Measurements from ENCODE around the gene ZFYVE19. TPM values are rescaled to one million over a fixed set of nuclear protein-coding genes. Genes with fewer than 3 reads are reported as not detected.
A peak's percentile ranks its signal among the peaks of the same experiment; 100 is the strongest.

ZFYVE19 gene
- total and polyA plus RNA-seq, 2 of the 13 experiments (the other 11 are each of a cell fraction or from before 2014, with no cell fraction given): 23.3 to 44.0 TPM

GRCh38 chr15:40776537-40777141 is 30.2 kb upstream of the ZFYVE19 start (continued):
- TF ChIP-seq PAXIP1 (CRISPR knock-in tag; conservative IDR thresholded peaks at IDR 0.05) (no peak), ZNF101 (CRISPR knock-in tag; IDR thresholded peaks at IDR 0.05; ENCODE audit: borderline replicate concordance, low read depth) (no peak)

- no peaks in the 10 kb centered on the region; the same call in 1 of the 2 replicates for H4K20me1 ChIP-seq (ENCODE audit: insufficient read depth, low read length)
- intact Hi-C loops (cut with micrococcal nuclease; ENCODE audit: unreplicated experiment): loop anchor here (1.0 to 2.0 kb wide), 2 partner anchors 36 to 104 kb away; no protein-coding TSS in a partner anchor
- peaks cover 2% of the 10 kb centered on the region for H3K79me2 ChIP-seq (ENCODE audit: insufficient read depth, low read length)
- ChIA-PET CTCF (ENCODE audit: low intra/inter-chr PET ratio, low total read pairs) (interaction anchor here (0.7 to 2.7 kb wide), 4 partner anchors 18 to 214 kb away, joined by 3 to 28 read pairs (median 6); partner anchors contain the start of gene GCHFR), POLR2A (interaction anchor here (0.8 to 1.5 kb wide), 2 partner anchors 10 to 18 kb away, joined by 4 to 5 read pairs; no protein-coding TSS in a partner anchor)
- FAIRE-seq (peak; percentile 80), DNase-seq (ENCODE audit: low spot score) (peak; percentile 62), ATAC-seq (peak; percentile 99)
- H3K27me3 ChIP-seq (ENCODE audit: control insufficient read depth in 1 of 2, insufficient read depth in 2 of 2, low read length in 2 of 2): no peaks in the 10 kb centered on the region
- H2AFZ ChIP-seq (ENCODE audit: low read length): no peak overlapping the region
- H3K36me3 ChIP-seq (replicated peaks in 1 of 2; ENCODE audit: control insufficient read depth in 1 of 2, insufficient read depth in 2 of 2, low read length in 2 of 2): peaks cover 8 to 24% of the 10 kb centered on the region in 2 experiments; a peak in 4 of 5 replicates
- no peak overlapping the region for H3K9ac ChIP-seq (ENCODE audit: insufficient read depth, low read depth, low read length)
- no peak overlapping the region for H3K27ac ChIP-seq (ENCODE audit: extremely low read length, insufficient read depth, low read length)
- no TSS peak for BruUV-seq (replicated peaks)
- H3K4me2 ChIP-seq (ENCODE audit: low read depth, low read length): no peak overlapping the region
- in situ Hi-C loops (cut with HindIII; ENCODE audit: extremely low pct_ligation_motif_present, low pct_unique_long_range_greater_than_20kb): no loop called here
- no peaks in the 10 kb centered on the region for H3K9me3 ChIP-seq (ENCODE audit: low read length)
- no peak overlapping the region for H3K4me3 ChIP-seq (replicated peaks in 1 of 3; ENCODE audit: insufficient read depth in 1 of 3, low read depth in 2 of 3, low read length in 3 of 3)
- 19% methylated on average over 6 of the region's 8 CpGs for WGBS (ENCODE audit: low lambda C conversion rate)
- H3K4me1 ChIP-seq (ENCODE audit: insufficient read depth, low read length): peaks cover 28% of the 10 kb centered on the region
- no peak for TF ChIP-seq THYN1 (CRISPR knock-in tag; IDR thresholded peaks at IDR 0.05; ENCODE audit: borderline replicate concordance, low read depth)
- TF ChIP-seq ZNF230 (CRISPR knock-in tag; IDR thresholded peaks at IDR 0.05): no peak
- no peak for TF ChIP-seq ZNF430 (CRISPR knock-in tag; IDR thresholded peaks at IDR 0.05)
- no peak for TF ChIP-seq TMF1 (CRISPR knock-in tag; IDR thresholded peaks at IDR 0.05; ENCODE audit: low read depth)
- no peak for TF ChIP-seq HOXD1 (CRISPR knock-in tag; IDR thresholded peaks at IDR 0.05)
- no peak for TF ChIP-seq ARNT2 (CRISPR knock-in tag; IDR thresholded peaks at IDR 0.05; ENCODE audit: low read depth)
- no peak for TF ChIP-seq NAIF1 (CRISPR knock-in tag; IDR thresholded peaks at IDR 0.05; ENCODE audit: borderline replicate concordance)
- no peak for TF ChIP-seq LRRFIP1 (CRISPR knock-in tag; conservative IDR thresholded peaks at IDR 0.05)
- no peak for TF ChIP-seq ZNF619 (CRISPR knock-in tag; IDR thresholded peaks at IDR 0.05)
- no peak for TF ChIP-seq ADNP (CRISPR knock-in tag; IDR thresholded peaks at IDR 0.05)
- no peak for TF ChIP-seq PCBP2 (optimal IDR thresholded peaks at IDR 0.05; ENCODE audit: low read depth, low read length, poor library complexity, severe bottlenecking)
- peak; percentile 74; the same call in 1 of the 2 replicates for TF ChIP-seq MYC (CRISPR knock-in tag; IDR thresholded peaks at IDR 0.05; ENCODE audit: borderline replicate concordance)
- no peak for TF ChIP-seq MZF1 (CRISPR knock-in tag; IDR thresholded peaks at IDR 0.05; ENCODE audit: borderline replicate concordance)
- TF ChIP-seq ZEB1 (IDR thresholded peaks at IDR 0.05; ENCODE audit: insufficient replicate concordance, low read depth): no peak
These were observed 24.2 kb upstream of the ZFYVE19 start for GRCh38 chr15:40782609-40783227.

All from HepG2 (cell line).